Measurements from ENCODE around the gene C2.

DNA sequence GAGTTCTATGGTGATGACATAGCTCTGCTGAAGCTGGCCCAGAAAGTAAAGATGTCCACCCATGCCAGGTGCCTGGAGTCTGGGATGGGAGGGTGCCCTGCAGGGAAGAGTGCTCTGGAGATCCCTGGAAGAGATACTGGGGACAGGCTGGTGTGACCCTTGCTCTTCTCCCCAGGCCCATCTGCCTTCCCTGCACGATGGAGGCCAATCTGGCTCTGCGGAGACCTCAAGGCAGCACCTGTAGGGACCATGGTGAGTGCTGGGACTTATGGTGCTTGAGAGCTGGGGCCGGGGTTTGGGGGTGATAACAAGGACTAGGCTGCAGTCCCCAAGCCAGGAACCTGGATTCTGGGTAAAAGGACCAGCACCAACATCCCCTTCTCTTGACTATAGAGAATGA, 16.2 kb downstream of the C2 start:
- TF ChIP-seq ZNF274 (IDR thresholded peaks at IDR 0.05; ENCODE audit: low read depth, low read length) (no peak), YY1 (IDR thresholded peaks at IDR 0.05; ENCODE audit: insufficient read depth, insufficient read length) (no peak)
